Activated CD8-positive, alpha-beta T cell treated with anti-CD3 and anti-CD28 coated beads for 36 hours (primary cell): Measurements from ENCODE around the gene GTF3A. TPM values are rescaled to one million over a fixed set of nuclear protein-coding genes. Genes with fewer than 3 reads are reported as not detected.

Experiments
- ATAC-seq: fragments of 200-7000 bp; cut with Tn5 transposase; one replicate; pipeline ENCODE4 v1.10.0; 2021; ENCODE audit warnings: mild to moderate bottlenecking, moderate library complexity
- CTCF ChIA-PET: fragments of 350-600 bp; sonication (Branson Sonifier 250); formaldehyde crosslinking; loops from one replicate; lab custom pipeline; 2021; ENCODE audit warnings: antibody characterized with exemption; lab: Charles Lee
- POLR2A ChIA-PET: fragments of 350-600 bp; sonication (Branson Sonifier 250); formaldehyde crosslinking; loops from one replicate; lab custom pipeline; 2021; ENCODE audit warnings: antibody characterized with exemption; lab: Charles Lee
- DNase-seq: peaks from one replicate; pipeline ENCODE4 v3.0.0-alpha.2; 2020
- H3K27ac Mint-ChIP-seq: one replicate; pipeline ENCODE4 v1.8.0; 2021; ENCODE audit warnings: mild to moderate bottlenecking, mixed read lengths
- H3K27me3 Mint-ChIP-seq: one replicate; pipeline ENCODE4 v1.8.0; 2021; ENCODE audit warnings: mixed read lengths
- H3K36me3 Mint-ChIP-seq: one replicate; pipeline ENCODE4 v1.8.0; 2021; ENCODE audit warnings: low read depth, mixed read lengths
- H3K4me1 Mint-ChIP-seq: one replicate; pipeline ENCODE4 v1.8.0; 2021; ENCODE audit warnings: low read depth, mixed read lengths
- H3K4me3 Mint-ChIP-seq: one replicate; pipeline ENCODE4 v1.8.0; 2021; ENCODE audit warnings: mild to moderate bottlenecking, moderate library complexity, mixed read lengths
- H3K9me3 Mint-ChIP-seq: one replicate; pipeline ENCODE4 v1.8.0; 2021; ENCODE audit warnings: mixed read lengths
- intact Hi-C: fragments of 100-400 bp; cut with micrococcal nuclease; formaldehyde crosslinking; loops from one replicate; pipeline ENCODE4 v1.10.0; 2022
- total RNA-seq, 2 experiments: library from RNA; stranded (reverse); gene quantifications; one replicate each; pipeline ENCODE4 v1.2.3, GENCODE V29; 2021
- TF ChIP-seq, protein P1 (sequence below): fragments of 200-600 bp; IDR thresholded peaks from one replicate; pipeline ENCODE4 v1.8.0; 2022; ENCODE audit warnings: antibody characterized with exemption, mild to moderate bottlenecking

GTF3A gene
- total RNA-seq, 2 experiments from 2014 or later, result 278 to 282 TPM

DNA sequence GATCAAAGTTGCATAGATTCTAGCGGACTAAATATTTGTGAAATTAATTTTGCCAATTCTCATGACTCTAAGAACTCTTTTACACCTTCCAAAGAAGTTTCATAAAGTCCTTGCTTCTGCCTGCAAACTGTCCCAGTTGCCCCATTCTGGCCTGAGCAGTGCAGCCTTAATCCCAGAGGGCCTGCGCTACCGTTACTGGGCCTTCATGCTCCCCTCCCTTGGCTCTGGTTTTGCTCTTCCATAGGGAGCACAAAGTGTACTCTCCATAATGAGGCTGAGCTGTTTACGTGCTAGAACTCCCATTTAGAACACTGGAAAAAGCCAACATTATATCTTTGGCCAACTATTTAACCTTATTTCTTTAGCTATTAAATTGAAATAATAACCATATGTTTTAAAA, 23.9 kb downstream of the GTF3A start:
- Mint-ChIP-seq H3K4me1 (peaks cover 45% of the 10 kb centered on the region), H3K9me3 (no peaks in the 10 kb centered on the region), H3K27me3 (no peaks in the 10 kb centered on the region), H3K36me3 (peaks cover 11% of the 10 kb centered on the region), H3K4me3 (peak overlapping the region; percentile 82), H3K27ac (peak overlapping the region; percentile 98)
- ChIA-PET CTCF (interaction anchor here (5.4 kb wide), 1 partner anchor 22 kb away, joined by 35 read pairs; the partner anchor contains the start of gene GTF3A), POLR2A (interaction anchor here (1.1 to 6.3 kb wide), 4 partner anchors 13 to 172 kb away, joined by 3 to 71 read pairs (median 5); partner anchors contain the start of genes GTF3A and LNX2)
- intact Hi-C loops, result no loop called here
- ATAC-seq, result no peak
- TF ChIP-seq, protein P1, sequence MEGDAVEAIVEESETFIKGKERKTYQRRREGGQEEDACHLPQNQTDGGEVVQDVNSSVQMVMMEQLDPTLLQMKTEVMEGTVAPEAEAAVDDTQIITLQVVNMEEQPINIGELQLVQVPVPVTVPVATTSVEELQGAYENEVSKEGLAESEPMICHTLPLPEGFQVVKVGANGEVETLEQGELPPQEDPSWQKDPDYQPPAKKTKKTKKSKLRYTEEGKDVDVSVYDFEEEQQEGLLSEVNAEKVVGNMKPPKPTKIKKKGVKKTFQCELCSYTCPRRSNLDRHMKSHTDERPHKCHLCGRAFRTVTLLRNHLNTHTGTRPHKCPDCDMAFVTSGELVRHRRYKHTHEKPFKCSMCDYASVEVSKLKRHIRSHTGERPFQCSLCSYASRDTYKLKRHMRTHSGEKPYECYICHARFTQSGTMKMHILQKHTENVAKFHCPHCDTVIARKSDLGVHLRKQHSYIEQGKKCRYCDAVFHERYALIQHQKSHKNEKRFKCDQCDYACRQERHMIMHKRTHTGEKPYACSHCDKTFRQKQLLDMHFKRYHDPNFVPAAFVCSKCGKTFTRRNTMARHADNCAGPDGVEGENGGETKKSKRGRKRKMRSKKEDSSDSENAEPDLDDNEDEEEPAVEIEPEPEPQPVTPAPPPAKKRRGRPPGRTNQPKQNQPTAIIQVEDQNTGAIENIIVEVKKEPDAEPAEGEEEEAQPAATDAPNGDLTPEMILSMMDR, result no peak
- DNase-seq, result no peak

DNA sequence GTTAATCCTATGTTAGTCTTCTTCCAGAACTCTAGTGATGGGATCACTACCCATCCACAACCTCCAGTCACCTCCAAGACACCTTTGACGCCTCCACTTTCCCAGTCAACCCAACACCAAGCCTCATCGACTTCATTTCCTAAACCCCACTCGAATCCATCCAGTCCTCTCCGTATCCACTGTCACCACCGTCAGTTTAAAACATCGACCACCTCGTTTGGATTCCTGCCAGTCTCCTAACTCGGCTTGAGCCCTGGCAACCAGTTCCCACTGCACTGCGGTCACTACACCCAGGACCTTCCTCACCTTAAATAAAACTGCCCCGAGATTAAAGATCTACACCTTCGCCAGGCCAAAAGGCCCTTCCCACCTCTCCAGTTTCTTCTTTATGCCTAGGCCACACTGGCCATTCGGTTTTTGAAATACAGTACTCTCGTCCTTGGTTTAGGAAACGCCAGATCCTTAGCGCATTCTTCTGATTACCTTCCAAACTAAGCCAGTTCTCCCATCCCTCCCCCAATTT, 24.7 kb downstream of the GTF3A start:
- ATAC-seq, result no peak
- Mint-ChIP-seq H3K4me1 (peaks cover 45% of the 10 kb centered on the region), H3K9me3 (no peaks in the 10 kb centered on the region), H3K36me3 (peaks cover 11% of the 10 kb centered on the region), H3K27ac (peak overlapping the region; percentile 98), H3K4me3 (peak overlapping the region; percentile 82), H3K27me3 (no peaks in the 10 kb centered on the region)
- POLR2A ChIA-PET, result interaction anchor here (1.1 to 6.3 kb wide), 6 partner anchors 14 to 171 kb away, joined by 3 to 71 read pairs (median 5); partner anchors contain the start of genes GTF3A and LNX2
- CTCF ChIA-PET, result interaction anchor here (0.8 to 5.4 kb wide), 2 partner anchors 10 to 23 kb away, joined by 3 to 35 read pairs; partner anchors contain the start of gene GTF3A
- TF ChIP-seq, protein P1, result no peak
- no peak for DNase-seq
- intact Hi-C loops, result no loop called here

DNA sequence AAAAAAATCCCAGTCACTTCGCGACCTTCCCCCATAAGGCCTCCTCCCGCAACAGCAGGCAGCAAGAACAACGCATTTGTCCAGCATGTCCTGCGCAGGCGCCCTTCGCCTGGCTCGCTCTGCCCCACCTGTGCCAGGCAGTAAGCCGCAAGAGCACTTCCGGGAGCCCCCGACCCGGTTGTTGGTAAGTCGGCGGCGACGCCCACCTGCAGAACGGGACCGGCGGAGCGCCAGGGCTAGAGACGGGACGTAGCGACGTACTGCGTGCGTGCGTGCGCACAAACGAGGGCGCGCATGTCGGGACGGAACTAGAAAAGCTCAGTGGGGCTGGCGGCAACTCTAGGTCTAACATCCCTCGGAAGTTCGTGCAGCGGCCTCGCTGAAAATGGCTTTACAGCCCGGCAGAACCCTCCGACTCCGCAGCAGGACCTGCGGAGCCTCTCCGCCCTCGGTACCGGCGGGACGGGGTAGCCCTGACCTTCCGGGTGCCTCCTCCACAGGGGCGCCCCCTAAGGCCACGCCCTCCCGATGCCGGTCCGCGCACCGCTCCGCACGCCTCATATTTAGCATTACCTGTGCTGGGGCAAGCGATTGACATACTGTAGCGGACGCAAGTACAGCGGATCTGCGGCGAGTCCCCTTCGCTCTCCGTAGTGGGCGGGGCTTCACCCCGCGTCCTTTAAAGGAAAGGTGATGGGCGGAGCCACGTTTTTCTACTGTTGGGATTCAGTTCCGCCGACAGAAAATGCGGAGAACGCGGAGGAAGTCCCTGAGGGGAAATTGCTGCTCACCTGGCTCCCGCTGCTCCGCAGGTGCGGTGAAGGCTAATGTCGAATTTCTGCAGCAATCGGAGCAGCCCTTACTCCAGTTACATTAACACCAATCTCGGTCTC, 25.8 kb downstream of the GTF3A start, which contains the start of gene MTIF3:
MTIF3 (minus strand) TSS at position 629 of the 893 bp plus-strand sequence. CDS start 10,116 bp downstream, outside the sequence.
- Mint-ChIP-seq H3K9me3 (no peaks in the 10 kb centered on the region), H3K36me3 (peaks cover 11% of the 10 kb centered on the region), H3K4me1 (peaks cover 46% of the 10 kb centered on the region), H3K27ac (peak within 1 kb of the TSS; percentile 98), H3K4me3 (peak within 1 kb of the TSS; percentile 82), H3K27me3 (no peaks in the 10 kb centered on the region)
- peak; percentile 86 for ATAC-seq
- TF ChIP-seq, protein P1, result no peak
- DNase-seq, result peak; percentile 98
- CTCF ChIA-PET, result interaction anchor here (1.0 to 5.4 kb wide), 2 partner anchors 24 to 167 kb away, joined by 4 to 35 read pairs; partner anchors contain the start of gene GTF3A
- POLR2A ChIA-PET, result interaction anchor here (1.0 to 6.3 kb wide), 7 partner anchors 13 to 30 kb away, joined by 3 to 71 read pairs (median 3); partner anchors contain the start of gene GTF3A
- intact Hi-C loops, result loop anchor here (2.0 to 10.0 kb wide), 2 partner anchors 23 to 175 kb away; partner anchors contain the start of genes LNX2 and POLR1D

DNA sequence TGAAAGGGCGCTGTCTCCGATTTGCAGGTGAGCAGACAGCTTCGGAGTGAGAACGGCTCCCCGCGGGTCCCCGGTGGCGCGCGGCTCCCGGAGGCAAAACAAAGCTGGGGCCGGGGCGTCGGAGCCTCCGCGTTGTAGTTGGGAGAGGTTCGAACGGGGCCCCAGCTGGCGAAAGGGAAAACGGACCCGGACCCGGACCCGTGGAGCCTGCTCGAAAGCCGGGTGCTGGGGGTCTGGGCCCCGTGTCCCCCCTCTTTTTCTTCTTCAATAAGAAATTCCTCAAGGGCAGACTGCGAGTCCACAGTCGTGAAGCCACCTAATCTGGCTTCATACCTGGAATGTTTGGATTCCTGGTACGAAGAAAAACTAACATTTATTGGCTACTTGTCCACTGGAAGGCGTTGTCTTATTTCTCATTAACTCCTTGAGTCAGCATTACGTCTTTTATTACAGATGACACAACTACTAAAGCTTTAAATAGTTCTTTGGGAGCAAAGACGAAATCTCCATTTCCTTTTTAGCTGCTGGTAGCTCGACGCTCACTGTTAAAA, 26.6 kb downstream of the GTF3A start:
- H3K27me3 Mint-ChIP-seq, result no peaks in the 10 kb centered on the region
- no peaks in the 10 kb centered on the region for H3K9me3 Mint-ChIP-seq
- H3K4me1 Mint-ChIP-seq, result peaks cover 45% of the 10 kb centered on the region
- ChIA-PET CTCF (interaction anchor here (0.9 to 5.4 kb wide), 5 partner anchors 25 to 166 kb away, joined by 3 to 35 read pairs (median 4); partner anchors contain the start of gene GTF3A), POLR2A (interaction anchor here (1.0 to 6.3 kb wide), 4 partner anchors 18 to 30 kb away, joined by 3 to 71 read pairs (median 3); partner anchors contain the start of gene GTF3A)
- TF ChIP-seq, protein P1, result no peak
- peak overlapping the region; percentile 98 for H3K27ac Mint-ChIP-seq
- H3K36me3 Mint-ChIP-seq, result peaks cover 9% of the 10 kb centered on the region
- no peak for DNase-seq
- intact Hi-C loops, result loop anchor here (2.0 to 10.0 kb wide), 2 partner anchors 24 to 174 kb away; partner anchors contain the start of genes LNX2 and POLR1D
- peak overlapping the region; percentile 82 for H3K4me3 Mint-ChIP-seq
- no peak for ATAC-seq
